Measurements from ENCODE around the gene CENPQ.
"Not testable (repeated sequence)": the region's sequence is repeated elsewhere in the genome, so short reads cannot be mapped to it uniquely, and the experiment has no call there.

Gene CENPQ, protein sequence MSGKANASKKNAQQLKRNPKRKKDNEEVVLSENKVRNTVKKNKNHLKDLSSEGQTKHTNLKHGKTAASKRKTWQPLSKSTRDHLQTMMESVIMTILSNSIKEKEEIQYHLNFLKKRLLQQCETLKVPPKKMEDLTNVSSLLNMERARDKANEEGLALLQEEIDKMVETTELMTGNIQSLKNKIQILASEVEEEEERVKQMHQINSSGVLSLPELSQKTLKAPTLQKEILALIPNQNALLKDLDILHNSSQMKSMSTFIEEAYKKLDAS

DNA sequence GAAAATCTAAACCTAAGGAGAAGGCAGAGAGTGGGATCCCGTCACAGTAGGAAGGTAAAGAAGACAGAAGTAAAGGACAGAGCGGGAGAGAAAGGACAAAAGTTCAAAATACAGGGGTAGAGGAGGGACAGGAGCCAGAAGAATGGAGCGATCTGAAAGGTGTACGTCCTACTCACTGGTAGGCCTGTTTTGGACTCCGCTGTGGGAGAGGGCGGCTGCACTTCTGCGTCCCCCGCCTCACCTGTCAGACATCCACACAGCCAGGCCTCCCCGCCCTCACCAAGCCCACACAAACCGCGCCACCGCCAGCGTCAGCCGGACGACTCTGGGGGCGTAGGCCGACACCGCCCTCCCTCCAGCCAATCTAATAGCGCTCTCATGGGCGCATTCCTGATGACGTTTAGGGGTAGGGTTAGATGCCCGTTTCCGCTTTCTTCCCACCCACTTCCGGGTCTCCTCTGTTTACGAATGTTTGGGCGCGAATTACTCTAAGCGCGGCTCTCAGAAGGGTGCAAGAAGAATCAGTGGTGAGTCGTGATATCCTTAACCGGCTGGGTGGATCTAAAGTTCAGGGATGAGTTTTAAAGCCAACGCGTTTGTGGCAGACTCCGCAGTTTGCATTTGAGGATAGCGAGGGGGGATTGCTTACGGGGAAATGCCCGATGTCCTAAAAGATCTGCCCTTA is at the start of gene CENPQ, which contains the start of gene MMUT:
CENPQ (plus strand) TSS at position 444 of the 685 bp plus-strand sequence. CDS start 6,807 bp downstream, outside the sequence.
MMUT (minus strand) TSS at position 327 of the 685 bp plus-strand sequence. CDS start 3,787 bp downstream, outside the sequence.
- DNase-seq, result peak; percentile 92

DNA sequence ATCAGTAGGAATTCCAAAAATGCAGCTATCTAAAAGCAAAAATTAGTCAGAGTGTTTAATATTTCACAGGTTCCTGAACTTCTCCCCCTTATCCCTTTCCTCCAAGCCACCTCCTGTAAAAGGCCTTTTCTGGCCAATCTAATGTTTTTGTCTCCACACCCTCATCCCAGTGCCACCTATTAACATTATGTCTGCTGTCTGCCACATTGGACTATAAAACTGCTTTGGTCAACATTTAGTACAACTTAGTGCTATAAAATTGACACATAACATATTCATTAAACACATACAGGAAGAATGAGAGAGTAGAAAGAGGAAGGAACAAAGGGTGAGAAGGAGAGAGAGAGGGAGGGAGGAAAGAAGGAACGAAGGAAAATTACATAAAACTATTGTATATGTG is 47.8 kb upstream of the CENPQ start:
- no peak for DNase-seq

DNA sequence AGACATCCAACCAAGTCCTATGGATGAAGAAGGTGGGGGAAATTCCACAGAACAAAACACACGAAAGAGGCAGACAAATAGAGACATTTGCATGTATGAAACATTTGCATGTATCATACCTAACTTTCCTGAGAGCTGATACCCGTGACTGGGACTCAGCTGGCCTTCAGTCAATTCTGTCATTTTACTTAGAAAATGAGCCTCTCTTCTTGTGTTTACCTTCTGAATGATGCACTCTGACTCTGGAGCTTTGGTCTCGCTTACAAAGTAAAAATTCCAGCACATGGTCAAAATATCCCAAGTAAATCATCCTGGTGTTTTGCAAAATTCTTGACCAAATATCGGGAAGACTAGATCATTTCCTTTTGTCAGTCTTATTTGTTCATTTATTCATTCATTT is 47.0 kb upstream of the CENPQ start:
- no peak for DNase-seq

DNA sequence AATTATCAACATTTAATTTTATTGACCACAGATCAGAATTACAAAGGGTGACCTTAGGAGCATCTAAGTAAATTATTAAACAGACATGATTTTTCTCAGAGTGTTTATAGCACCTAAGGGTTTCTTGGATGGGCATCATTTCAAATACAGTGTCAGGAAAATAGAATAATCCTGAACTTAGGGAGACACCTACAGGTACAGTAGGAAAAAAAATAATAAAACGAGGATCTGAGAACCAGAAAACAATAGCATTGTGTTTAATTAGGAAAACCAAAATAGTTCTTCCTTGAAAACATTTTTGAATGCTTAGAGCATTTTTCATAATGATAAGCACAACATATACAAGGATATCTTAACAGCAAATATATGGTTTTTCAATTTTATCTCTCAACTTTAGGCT is 39.4 kb upstream of the CENPQ start:
- DNase-seq, result no peak

DNA sequence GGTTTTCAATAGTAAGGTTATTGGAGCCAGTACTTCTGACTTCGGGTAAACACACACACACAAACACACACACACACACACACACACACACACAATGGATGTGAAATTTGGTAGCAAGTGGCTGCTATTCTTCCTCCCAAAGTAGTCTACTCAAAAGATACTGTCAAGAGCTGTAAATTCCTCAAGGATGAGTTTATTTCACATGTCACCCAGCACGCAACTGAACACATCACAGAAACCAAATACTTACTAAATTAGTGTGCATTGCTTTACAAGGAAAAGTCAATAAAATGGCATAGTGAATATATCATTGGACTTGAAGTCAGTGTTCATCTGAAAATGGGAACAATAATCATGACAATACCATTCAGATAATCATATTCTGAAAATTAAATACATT is 33.0 kb upstream of the CENPQ start:
- DNase-seq, result no peak

DNA sequence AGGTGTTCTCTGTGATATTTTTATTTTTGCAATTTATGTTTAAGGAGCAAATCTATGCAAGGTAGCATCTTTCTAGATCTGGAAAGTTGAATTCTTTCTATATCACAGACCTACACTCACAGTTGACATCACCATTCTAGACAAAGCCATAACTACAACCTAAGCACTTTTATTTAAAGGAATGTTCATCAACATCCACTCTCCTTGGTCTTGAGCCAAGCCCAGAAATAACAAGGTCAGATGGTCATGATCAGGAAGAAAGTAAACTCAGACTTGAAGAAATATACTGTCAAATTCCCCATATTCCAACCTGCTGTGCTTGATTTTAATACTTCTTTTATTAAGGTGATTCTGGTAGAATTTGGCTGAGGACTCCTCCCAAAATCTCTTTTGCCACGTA is 32.3 kb upstream of the CENPQ start:
- no peak for DNase-seq

DNA sequence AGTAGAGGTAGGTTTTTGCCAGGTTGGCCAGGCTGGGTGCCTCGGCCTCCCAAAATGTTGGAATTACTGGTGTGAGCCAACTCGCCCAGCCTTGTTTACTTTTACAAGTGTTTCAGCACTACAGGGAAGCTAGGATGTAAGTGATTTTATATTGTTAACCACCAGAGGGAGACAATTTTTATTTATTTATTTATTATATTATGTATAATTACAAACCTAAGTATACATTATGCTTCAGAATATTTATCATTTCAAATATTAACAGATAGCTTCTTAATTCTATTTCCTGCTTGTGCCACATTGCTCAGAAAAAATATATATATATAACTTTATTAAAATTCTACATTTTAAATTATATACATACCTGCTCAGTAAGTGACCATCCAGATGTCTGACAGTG is 9.9 kb upstream of the CENPQ start:
- no peak for DNase-seq

DNA sequence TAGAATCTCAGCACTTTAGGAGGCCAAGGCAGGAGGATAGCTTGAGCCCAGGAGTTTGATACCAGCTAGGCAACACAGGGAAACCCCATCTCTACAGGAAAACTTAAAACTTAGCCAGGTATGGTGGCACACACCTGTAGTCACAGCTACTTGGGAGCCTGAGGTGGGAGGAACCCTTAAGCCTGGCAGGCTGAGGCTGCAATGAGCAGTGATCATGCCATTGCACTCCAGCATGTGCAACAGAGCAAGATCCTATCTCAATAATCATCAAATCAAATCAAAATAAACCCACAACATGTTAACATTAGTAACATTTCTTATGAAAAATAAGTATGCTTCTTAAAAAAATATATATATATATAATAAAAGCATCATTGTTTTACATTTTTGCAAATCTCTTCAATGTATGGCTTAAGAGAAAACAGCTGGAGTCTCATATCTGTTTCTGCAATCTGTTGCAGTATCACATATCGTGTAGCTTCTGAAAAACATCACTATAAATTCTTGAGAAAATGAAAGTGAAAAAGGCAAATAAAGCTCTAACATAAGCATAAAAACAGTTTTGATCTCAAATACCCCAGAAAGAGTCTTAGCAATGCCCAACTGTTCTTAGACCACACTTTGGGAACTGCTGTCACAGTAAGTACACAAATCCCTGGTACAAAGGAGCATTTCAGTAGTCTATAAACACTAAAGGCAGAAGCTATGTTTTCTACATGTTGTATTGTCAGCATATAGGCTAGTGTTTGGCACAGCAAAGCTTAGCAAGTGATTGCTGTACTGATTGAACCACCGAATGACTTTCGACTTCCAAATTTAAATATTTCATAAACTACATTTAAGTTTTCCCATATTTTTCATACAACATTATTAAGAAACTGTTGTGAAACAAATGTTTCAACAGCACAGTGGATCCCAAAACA is 8.1 kb upstream of the CENPQ start:
- DNase-seq, result no peak

DNA sequence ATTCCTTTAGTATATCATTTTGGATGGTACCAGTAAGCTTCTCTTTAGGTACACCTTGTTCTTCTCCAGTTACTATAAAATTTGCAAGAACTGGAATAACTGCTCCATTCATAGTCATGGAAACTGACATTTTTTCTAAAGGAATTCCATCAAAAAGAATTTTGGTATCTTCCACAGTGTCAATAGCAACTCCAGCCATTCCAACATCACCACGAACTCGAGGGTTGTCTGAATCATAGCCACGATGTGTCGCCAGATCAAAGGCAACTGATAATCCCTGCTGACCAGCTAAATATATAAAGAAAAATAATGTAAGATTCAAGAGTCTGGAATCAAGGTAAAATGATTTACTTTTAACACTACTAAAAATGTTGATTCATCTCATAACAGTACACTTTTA is 5.4 kb upstream of the CENPQ start:
- DNase-seq, result no peak

DNA sequence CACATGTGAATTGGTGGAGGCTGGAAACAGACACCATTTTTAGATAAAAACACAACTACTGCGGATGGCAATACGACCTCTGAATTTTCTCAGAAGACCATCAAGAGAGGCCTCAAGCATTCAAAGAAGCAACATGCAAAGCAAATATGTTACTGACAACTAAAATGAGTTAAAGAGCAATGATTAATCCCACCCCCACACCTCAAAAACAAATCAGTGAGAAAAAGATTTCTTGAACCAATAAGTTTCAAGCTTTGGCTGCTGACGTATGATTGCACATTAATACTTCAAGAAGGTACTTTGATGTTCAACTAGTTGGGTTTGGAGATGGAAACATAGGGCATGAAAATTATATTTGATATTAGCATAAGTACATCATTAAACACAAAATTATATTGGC is 1.1 kb upstream of the CENPQ start:
- DNase-seq, result no peak

DNA sequence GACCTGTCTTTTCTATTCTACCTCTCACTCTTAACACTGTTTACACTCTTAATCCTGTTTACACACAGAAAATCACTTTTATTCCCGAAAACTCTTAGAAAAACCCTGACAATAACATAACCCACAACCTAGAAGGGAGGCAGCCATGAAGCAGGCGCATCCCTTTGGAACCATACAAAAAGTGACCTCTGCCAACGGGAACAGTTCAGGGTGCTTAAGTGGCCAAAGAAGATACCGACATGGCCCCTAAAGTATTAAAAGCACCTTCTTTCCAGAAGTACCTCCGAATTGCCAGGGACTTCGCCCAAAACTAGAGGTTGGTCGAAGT is 607 bp upstream of the CENPQ start:
- no peak for DNase-seq

DNA sequence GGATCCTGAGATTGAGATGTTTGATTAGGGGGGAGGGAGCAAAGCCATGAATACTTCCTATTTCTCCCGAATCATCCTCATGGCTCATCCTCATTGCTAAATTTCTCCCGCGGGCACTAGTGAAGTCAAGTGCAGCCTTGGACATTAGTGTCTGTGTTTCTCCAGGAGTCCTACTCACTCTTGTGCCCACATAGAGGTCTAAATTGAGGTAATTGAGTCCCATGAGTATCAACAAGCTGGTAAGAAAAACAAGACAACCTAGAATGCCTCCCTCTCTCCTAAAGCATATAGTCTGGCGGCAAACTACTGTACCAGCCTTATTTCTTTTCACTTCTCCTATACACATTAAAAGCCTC is 420 bp downstream of the CENPQ start:
- DNase-seq, result no peak

DNA sequence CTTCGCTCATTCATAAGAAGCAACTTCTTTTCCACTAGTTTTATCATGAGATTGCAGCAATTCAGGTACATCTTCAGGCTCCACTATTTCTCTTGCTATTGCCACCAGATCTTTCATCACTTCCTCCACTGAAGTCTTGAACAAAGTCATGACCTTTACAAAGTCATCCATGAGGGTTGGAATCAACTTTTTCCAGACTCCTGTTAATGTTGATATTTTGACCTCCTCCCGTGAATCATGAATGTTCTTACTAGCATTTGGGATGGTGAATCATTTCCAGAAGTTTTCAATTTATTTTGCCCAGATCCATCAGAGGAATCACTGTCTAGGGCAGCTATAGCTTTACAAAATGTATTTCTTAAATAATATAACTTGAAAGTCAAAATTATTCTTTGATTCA is 1.5 kb downstream of the CENPQ start:
- DNase-seq, result no peak

DNA sequence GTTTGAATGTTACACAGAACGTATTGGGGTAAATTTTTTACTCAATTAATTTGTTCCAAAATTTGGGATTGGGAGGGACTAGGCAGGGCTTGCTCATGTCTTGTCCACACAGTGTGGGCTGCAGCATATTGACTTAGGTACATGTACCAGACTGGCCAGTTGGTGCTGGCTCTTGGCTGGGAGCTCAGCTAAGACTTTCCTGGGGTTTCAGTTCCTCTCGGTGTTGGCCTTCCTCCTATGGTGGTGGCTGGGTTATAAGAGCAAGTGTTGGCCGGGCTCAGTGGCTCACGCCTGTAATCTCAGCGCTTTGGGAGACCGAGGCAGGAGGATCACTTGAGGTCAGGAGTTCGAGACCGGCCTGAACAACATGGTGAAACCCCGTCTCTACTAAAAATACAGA is 4.9 kb downstream of the CENPQ start:
- no peak for DNase-seq

DNA sequence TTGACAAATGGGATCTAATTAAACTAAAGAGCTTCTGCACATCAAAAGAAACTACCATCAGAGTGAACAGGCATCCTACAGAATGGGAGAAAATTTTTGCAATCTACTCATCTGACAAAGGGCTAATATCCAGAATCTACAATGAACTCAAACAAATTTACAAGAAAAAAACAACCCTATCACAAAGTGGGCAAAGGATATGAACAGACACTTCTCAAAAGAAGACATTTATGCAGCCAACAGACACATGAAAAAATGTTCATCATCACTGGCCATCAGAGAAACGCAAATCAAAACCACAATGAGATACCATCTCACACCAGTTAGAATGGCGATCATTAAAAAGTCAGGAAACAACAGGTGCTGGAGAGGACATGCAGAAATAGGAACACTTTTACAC is 13.4 kb downstream of the CENPQ start:
- not testable (repeated sequence) for DNase-seq

DNA sequence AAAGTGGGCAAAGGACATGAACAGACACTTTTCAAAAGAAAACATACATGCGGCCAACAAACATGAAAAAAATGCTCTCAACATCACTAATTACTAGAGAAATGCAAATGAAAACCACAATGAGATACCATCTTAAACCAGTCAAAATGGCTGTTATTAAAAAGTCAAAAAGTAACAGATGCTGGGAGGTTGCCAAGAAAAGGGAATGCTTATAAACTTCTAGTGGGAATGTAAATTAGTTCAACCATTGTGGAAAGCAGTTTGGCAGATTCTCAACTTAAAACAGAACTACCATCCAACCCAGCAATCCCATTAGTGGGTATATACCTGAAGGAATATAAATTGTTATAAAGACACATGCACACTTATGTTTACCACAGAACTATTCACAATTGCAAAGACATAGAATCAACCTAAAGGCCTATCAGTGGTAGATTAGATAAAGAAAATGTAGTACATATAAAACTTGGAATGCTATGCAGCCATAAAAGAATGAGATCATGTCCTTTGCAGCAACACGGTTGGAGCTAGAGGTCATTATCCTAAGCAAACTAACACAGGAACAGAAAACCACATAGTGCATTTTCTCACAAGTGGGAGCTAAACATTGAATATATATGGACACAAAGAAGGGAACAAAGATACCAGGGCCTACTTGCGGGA is 16.3 kb downstream of the CENPQ start:
- DNase-seq, result no peak

DNA sequence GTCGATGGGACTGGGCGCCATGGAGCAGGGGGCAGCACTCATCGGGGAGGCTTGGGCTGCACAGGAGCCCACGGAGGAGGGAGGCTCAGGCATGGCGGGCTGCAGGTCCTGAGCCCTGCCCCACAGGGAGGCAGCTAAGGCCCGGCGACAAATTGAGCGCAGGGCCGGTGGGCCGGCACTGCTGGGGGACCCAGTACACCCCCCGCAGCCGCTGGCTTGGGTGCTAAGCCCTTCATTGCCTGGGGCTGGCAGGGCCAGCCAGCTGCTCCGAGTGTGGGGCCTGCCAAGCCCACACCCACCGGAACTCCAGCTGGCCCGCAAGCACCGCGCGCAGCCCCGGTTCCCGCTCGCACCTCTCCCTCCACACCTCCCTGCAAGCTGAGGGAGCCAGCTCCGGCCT is 18.7 kb downstream of the CENPQ start:
- DNase-seq, result not testable (repeated sequence)

DNA sequence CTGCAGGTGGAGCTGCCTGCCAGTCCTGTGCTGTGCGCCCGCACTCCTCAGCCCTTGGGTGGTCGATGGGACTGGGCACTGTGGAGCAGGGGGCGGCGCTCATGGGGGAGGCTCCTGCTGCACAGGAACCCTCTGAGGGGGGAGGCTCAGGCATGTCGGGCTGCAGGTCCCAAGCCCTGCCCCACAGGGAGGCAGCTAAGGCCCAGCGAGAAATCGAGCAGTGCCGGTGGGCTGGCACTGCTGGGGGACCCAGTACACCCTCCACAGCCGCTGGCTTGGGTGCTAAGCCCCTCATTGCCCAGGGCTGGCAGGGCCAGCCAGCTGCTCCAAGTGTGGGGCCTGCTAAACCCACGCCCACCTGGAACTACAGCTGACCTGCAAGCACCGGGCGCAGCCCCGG is 20.2 kb downstream of the CENPQ start:
- DNase-seq, result not testable (repeated sequence)

DNA sequence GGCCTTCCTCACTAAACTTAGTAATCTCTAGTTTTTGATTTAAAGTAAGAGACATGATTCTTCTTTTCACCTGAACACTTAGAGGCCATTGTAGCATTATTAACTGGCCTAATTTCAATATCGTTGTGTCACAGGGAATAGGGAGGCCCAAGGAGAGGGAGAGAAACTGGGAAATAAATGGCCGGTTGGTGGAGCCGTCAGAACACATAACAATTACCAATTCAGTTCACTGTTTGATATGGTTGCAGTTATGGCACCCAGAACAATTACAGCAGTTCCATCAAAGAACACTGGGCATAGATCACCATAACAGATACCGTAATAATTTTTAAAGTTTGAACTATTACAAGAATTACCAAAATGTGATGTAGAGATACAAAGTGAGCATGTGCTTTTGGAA is 27.5 kb downstream of the CENPQ start:
- no peak for DNase-seq

DNA sequence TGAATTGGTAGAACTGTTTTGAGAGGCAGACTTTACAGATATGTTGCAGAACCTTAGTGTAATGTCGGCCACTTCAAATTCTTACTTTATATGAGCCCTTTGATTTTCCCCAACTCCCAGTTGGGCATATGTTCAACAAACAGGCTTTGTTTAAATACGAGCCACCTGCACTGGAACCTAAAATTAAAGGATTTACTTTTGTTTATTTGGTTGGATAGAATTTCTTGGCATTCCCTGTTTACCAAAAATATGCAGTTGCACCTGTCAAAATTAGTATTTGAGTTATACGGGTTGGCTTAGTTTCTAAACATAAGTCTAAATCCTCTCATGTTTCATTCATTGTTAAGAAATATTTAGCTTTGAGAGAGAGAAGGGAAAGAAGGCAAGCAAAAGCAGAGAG is 34.1 kb downstream of the CENPQ start:
- DNase-seq, result no peak

DNA sequence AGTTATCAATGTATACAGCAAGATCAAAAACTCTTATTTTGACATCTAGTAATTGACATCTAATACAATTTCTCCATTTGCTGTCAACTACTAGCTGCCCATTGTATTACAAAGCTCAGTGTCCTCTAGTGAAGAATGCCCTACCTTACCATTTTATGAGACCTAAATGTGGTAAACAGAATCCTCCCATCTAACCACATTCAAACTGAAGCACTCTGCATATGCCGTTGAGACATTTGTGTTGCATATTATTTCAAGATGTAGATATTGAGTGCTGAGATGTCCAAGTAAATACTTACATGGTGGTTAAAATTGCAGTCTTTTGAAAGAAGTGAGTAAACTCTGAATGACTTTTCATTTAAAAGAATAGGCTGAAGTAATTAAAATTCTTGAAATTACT is 36.0 kb downstream of the CENPQ start:
- no peak for DNase-seq

DNA sequence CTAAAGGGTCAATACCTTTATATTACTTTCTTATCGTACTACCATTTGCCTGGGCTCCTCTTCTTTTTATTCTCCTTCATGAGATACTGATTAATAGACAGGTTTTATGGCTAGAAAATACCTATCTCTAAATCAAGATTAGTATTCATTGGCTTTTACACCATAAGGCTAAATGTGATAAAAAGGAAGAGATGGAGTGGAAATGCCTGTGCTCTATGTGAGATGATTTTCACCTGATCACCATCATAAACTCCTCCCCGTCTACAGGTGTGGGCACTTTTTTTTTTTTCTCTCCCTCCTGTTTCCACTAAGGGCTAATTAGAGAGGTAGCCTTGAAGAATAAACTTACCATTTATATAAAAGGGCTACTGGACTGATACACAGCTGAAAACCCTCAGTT is 36.5 kb downstream of the CENPQ start, which contains the start of gene GLYATL3:
GLYATL3 (plus strand) TSS at position 301 of the 400 bp plus-strand sequence. CDS start 12,068 bp downstream, outside the sequence.
- no peak for DNase-seq

DNA sequence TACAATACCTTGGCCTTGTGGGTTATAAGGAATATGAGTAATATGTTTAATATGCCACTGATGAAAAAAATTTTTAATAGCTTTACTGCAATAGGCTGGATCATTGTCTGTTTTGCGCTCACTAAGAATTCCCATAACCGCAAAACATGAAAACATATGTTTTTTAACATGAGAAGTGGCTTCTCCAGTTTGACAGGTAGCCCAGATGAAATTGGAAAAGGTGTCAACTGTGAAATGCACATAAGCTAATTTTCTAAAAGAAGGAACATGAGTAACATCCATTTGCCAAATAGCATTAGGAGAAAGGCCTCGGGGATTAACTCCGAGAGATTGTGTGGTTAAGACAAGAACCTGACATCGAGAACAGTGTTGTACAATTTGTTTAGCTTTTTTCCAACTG is 41.5 kb downstream of the CENPQ start:
- DNase-seq, result no peak
